SK-N-SH treated with all-trans-retinoic acid at 6 μM for 48 hours (cell line): ENCODE results near the gene MNX1.

ENCODE experiments used
- ARNTL ChIP-seq: fragments of 450-650 bp; formaldehyde crosslinking; IDR thresholded peaks from 2 replicates; pipeline ENCODE4 v1.5.0; 2020; ENCODE audit warnings: low read depth, mild to moderate bottlenecking, moderate library complexity, borderline replicate concordance
- BACH2 ChIP-seq: fragments of 250-450 bp; sonication (Bioruptor Pico); IDR thresholded peaks from 2 replicates; pipeline ENCODE4 v1.9.0; 2021; ENCODE audit warnings: mild to moderate bottlenecking, borderline replicate concordance
- PATZ1 ChIP-seq: fragments of 250-450 bp; sonication (Bioruptor Pico); IDR thresholded peaks from 2 replicates; pipeline ENCODE4 v1.8.0; 2020; ENCODE audit warnings: mild to moderate bottlenecking, moderate library complexity, borderline replicate concordance
- TOX ChIP-seq: fragments of 250-450 bp; sonication (Bioruptor Pico); IDR thresholded peaks from 2 replicates; pipeline ENCODE4 v1.8.0; 2021; ENCODE audit warnings: mild to moderate bottlenecking, moderate library complexity, borderline replicate concordance
- TSHZ2 ChIP-seq: fragments of 250-450 bp; sonication (Bioruptor Pico); IDR thresholded peaks from 2 replicates; pipeline ENCODE4 v1.5.0; 2020; ENCODE audit warnings: mild to moderate bottlenecking, moderate library complexity
- ZNF565 ChIP-seq: fragments of 450-650 bp; formaldehyde crosslinking; conservative IDR thresholded peaks from 2 replicates; pipeline ENCODE4 v1.5.0; 2020; ENCODE audit warnings: low read depth, mild to moderate bottlenecking, moderate library complexity

GRCh38 chr7:157021871-157022680 is 11.6 kb upstream of the MNX1 start:
- TF ChIP-seq ARNTL (CRISPR knock-in tag) (no peak), TSHZ2 (CRISPR knock-in tag) (no peak), BACH2 (no peak), PATZ1 (CRISPR knock-in tag) (no peak), ZNF565 (CRISPR knock-in tag) (no peak), TOX (no peak)
